NCI-H2196 (cell line): Measurements from ENCODE around the gene RMND1.
A peak's percentile ranks its signal among the peaks of the same experiment; 100 is the strongest.
"Not testable (repeated sequence)": the region's sequence is repeated elsewhere in the genome, so short reads cannot be mapped to it uniquely, and the experiment has no call there.

Experiments
- DNase-seq: peaks from one replicate; lab custom pipeline; 2025; ENCODE audit not compliant: unreplicated experiment; lab: John Stamatoyannopoulos, UW

Gene RMND1

DNA sequence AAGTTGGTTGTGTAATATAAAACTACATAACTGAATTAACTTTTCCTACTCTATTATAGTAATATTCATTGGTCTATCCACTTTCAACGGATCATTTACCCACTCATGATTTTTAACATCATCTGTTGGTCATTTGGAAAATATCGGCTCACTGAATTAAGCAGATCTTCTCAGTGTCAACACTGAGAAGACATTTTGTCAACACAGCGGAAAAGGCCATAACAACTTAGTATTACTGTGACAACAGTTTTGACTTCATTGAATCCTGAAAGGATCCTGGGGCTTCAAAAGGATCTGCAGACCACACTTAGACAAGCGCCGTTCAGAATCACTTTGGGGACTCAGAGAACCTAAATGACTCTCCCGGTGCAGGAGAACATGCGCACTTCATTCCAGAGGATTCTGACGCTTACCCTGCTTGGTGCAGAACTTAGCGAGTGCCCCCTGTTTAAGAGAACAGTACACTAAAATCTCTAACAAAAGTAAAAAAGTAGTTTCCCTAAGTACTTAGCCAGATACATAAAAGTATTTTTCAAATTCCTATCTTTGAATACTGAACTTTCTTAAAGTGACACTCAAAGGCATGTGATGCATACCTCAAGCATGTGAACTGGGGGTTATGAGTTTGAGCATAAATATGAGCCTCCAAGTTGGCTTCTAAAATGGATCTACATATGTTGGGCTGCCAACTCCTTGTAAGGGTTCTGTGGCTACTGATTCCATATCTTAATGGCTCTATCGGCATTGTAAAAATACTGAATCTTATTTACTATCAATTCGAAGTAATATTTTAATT, 64.6 kb downstream of the RMND1 start:
- DNase-seq: no peak

DNA sequence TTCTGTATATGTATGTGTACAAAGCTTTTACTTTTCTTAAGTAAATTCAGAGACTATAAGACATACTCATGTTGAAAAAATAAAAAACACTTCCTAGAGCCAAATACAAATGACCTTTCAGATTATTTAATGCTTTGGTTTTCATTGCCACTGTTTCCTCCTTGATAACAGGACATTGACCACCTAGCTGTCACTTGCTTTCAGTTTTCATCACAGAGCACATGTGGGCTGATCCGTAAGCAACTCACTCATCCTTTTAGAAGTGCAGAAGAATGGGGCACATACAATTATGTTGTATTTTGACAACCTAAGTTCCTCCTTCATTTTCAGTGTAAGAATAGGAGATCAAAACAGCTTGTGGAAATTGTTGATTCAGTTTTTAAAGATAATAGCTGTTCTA, 66.7 kb downstream of the RMND1 start:
- no peak for DNase-seq

DNA sequence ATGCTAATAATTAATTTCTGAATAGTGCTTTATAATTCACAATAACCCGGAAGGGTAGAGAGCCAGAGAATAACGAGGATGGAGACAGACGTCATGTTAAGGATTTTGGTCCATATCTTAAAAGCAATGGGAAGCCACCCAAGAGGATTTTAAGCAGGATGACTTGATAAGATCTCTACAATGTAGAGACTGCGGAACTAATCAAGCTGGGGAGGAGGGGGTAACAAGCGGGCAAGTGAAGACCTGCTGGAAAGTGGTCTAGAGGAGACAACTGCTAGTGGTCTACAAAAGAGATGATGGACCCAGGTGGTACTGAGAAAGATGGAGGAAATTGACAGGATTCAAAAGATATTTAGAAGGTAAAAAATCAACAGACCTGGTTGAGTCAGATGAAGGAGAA, 67.8 kb downstream of the RMND1 start:
- no peak for DNase-seq

DNA sequence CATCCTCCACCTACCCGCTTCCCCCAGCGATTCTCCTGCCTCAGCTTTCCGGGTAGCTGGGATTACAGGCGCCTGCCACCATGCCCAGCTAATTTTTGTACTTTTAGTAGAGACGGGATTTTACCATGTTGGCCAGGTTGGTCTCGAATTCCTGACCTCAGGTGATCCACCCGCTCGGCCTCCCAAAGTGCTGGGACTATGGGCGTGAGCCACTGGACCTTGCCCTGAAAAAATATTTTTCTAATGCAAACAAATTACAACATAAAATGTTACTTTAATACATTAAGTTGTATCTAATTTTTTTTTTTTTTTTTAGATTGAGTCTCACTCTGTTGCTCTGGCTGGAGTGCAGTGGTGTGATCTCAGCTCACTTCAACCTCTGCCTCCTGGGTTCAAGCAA, 69.3 kb downstream of the RMND1 start:
- not testable (repeated sequence) for DNase-seq

DNA sequence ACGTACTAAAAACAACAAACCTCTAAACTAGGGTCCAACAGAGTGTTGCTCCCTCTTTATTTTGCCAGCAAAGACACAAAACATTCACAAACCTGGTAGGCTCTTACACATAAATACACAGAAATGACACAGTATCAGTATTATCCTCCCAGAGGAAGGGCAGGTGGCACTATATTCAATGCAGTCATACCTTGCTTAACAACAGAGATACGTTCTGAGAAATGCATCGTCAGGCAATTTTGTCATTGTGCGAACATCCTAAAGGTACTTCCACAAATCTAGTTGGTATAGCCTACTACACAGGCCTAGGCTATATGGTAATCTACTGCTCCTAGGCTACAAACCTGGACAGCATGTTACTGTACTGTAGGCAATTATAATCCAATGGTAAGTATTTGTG, 70.2 kb downstream of the RMND1 start:
- DNase-seq: no peak

DNA sequence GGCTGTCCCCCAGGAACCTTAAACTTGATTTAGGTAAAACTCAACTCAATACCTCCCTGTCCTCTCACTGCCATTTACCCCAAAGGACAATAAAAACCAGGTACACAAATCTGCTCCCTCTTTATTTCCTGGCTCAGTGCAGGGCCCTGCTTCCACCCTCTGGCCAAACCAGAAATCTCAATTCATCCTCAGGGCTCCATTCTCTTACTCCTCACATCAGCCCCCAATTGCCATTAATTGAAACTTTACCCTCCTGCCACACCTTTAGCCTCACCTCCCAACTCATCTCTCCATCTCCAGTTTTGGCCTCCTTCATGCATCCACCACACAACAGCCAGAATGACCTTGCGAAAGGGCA, 71.1 kb downstream of the RMND1 start:
- no peak for DNase-seq

DNA sequence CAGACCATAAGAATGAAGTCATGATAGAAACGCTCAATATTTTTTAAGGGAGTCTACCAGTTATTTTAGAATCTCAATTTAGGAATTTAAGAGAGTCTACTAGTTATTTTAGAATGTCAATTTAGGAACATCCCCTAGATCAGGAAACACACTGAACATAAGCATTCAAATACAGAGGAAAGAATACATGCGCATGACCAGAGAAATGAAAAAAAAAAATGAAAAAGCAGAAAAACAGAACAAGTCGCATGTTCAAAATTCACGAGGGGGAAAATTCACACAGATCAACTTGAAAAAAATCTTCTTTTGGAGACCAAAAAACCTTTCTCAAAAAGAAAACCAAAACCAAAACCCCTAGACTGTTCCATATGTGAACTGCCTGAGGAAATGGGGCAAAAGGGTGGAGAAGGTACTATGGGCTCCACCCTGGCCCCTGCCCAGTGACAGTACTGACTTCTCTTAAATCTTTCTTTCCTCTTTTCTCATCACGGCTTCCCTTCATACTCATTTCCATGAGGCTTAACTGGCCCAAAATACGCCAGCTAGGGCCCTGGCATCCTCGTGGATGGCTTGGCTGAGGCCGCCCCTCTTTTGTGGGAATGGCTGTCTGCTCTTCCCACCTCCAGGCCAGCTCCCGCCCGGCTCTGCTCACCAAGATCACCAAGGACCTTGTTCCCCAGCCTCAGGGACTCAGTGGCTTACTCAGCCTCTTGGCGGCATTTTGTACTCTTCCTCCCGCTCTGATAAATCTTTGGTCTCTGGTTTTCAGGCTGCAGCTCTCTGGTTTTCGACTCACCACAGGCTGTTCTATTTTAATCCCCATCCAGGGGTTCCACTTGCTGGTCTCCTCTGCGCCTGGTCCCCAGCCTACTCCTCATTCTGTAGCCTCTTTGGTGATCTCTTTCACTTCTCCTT, 71.7 kb downstream of the RMND1 start:
- DNase-seq: no peak

DNA sequence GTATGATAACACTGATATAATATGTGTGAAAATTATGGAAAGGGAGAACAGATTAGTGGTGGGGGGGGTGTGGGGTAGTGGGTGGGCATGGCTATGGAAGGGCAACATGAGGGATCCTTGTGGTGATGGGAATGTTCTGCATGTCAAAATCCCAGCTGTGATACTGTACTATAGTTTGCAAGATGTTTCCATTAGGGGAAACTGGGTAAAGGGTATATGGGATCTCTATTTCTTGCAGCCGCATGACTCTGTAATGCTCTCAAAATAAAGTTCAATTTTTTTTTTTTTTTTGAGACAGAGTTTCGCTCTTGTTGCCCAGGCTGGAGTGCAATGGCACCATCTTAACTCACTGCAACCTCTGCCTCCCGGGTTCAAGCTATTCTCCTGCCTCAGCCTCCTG, 74.8 kb downstream of the RMND1 start:
- DNase-seq: no peak

DNA sequence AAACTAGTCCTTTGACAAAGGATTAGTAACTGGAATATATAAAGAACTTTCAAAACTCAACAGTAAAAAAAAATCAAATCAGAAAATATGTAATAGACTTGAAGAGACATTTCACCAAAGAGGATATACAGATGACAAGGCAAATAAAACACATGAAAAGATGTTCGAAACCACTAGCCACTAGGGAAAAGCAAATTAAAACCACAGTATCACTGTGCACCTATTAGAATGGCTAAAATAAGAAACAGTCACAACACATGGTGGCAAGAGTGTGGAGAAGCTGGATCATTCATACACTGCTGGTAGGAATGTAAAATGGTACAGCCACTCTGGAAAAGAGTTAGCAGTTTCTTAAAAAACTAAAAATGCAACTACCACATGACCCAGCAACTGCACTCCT, 75.5 kb downstream of the RMND1 start:
- DNase-seq: no peak

DNA sequence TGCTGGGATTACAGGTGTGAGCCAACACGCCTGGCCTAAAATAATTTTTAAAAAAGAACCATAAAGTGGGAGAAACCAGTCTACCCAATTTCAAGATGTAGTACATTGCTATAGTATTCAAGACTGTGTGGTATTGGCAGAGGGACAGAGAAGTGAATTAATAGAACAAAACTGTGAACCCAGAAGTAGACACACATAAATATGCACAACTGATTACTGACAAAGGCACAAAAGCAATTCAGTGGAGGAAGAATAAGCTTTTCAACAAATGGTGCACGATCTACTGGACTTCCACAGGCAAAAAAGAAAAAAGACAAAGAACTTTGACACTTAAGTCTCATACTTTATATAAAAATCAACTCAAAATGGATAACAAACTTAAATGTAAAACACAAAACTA, 76.1 kb downstream of the RMND1 start:
- no peak for DNase-seq

DNA sequence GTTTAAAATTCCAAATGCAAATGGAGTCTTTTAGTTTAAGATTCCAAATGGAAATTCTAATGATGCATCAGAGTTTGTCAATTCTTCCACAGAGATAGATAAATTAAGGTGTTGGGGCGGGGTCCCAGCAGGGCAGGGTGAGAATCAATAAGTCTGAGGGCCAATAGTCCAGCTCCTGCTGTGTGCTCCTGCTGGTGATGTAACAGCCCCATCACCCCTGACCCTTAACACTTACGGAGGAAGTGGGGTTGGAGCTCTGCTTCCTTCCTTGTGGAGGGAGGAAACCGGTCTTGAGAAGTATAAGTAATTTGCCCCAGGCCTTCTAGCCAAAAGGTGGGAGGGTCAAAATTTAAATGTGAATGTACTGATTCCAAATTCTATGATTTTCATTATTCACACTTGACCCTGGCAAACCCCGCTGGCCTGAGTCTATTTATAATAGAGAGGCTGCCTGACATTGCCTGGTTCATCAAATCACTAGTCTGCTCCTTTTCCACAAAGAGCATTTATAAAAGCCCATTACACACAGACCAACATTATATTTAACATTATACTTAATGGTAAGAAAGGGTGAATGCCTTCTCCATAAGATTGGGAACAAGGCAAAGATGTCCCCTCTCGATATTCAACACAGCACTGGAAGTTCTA, 77.8 kb downstream of the RMND1 start:
- DNase-seq: no peak

DNA sequence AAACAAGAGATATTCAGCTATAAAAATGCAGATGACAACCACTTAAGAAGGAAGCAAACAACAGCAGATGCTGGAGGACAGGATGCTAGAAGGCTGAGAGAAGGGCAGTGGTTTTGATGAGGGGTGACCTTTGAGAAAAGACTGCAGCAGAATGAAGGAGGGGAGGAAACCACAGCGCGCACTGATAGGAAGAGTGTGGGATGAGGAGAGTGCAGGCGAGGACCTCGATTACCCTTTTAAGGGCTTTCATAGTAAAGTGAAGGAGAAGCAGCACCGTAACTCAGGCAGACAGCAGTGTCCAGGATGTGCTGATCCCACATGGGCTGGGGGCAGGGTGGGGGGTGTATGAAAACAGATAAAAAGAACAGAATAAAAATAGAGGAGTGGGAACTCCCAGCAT, 79.8 kb downstream of the RMND1 start:
- no peak for DNase-seq

DNA sequence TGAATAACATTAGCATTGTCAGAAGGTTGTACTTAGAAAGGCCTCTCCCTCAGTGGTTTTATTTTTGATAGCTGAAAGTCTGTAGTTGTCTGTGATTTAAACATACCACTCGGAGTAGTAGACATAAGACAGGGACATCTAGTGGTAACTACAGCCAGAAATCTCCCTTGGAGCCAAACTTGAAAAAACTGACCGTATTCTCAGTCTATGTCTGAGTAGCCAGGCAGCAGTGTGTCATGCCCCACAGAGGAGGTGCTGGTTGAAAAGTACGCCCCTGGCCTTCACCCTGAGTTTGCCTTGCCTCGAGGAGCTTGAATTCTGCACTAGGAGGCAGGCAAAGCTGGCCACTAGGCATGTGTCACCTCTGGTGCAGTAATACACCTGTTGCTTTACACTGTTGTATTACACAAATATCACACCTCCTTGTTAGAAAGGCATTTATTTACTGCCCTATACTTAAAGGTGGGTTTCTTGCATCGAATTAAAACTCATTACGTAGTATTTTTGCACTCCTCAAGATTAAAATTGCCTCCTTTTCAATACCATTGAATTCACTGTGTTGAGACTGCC, 81.3 kb downstream of the RMND1 start:
- DNase-seq: peak; percentile 3

DNA sequence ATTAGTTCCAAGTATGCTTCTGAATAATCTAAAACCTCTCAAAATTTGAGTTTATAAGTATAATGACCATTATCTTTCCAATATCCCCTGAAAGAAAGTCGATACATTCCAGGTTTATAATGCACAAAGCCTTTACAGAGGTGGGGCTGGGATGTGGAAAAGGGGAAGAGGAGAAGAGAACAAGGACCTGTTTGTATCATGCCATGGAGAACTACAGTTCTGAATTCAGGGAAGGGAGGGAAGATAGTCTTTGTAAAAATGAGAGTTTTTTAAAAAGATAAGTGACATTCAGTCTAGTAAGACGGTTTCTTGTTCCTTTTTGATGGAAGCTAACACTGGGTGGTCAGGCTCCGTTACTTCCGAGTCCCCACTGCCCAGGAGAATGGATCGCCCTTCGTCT, 86.7 kb downstream of the RMND1 start:
- no peak for DNase-seq

DNA sequence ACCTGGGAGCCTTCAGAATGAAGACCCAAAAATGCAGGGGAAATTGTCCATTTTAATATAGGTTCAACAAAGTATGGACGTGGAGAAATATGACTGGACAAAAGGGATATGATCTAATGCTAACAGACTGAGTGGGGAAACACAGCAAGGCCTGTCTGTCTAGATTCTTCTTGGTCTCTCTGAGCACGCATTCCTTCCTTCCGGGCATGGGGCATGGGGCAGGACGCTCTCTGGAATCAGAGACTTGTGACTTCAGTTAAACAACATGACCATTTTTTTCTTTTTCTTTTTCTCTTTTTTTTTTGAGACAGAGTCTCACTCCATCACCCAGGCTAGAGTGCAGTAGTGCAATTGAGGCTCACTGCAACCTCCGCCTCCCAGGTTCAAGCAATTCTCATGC, 92.4 kb downstream of the RMND1 start:
- DNase-seq: no peak

DNA sequence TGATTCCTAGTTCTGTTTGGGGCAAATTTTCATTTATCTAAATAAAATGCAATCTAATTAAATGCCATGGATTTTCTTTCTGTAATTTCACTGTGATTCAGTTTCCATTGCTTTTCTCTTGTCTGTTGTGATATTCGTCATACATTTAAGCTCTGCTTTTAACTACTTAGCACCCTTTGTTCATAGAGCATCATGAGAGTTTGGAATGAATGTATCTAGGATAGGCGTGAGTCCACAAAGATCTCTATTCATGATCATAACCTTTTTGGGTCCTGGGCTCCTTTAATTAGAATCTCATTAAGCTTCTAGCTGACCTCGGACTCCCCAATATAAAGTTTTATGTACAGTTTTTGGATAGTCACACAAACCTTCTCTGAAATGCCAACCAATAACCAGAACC, 93.5 kb downstream of the RMND1 start:
- DNase-seq: no peak

DNA sequence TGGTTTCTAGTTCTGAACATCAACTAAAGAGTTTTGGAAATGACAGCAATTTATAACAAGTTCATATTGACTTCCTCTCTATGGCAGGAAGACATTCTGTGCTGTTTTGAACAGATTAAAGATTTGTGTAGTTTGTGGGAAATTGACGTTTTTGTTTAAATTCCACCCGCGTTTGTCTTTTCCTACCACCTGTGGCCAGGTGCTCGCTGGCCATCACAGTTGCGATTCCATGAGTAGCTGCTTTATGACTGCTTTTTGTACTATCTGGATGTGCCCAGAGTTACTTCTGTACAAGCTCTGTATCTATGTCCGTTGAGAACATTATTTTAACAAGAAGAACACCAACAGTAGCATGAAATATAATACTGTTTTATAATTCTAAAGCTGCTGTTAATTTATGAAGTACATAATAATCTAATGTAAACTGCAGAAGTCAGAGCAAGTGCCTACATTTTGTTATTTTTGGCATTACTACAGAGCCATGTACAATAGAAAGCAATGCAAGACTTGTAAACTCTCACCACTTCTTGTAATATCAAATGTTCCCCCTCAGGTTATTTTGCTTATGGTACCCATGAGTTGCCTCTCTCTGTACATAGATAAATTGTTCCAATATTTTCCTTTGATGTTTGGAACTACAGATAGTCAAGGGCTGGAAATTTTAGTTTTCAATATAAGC, 94.0 kb downstream of the RMND1 start:
- DNase-seq: no peak

DNA sequence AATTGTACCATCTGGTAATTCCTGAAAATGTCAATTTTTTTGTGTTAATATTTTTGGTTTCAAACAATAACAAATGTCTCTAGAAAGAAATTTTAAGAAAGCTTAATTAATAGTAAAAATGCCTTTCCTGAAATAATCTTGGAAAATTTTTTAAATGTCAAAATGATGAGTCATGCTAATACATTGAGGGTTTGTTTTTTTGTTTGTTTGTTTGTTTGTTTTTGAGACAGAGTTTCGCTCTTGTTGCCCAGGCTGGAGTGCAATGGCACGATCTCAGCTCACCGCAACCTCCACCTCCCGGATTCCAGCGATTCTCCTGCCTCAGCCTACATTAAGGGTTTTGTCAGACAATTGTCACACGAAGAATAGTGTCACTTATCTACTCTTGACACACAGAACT, 94.9 kb downstream of the RMND1 start:
- DNase-seq: not testable (repeated sequence)
